A549 (cell line): ENCODE measurements around the gene GALNT15.

Experiments used
- CTCF ChIP-seq: fragments of >200 bp; sonication (Bioruptor Twin); formaldehyde crosslinking; IDR thresholded peaks from 3 replicates; pipeline ENCODE4 v1.5.1; 2016
- POLR2A ChIP-seq: IDR thresholded peaks from 2 replicates; pipeline ENCODE4 v1.6.1; 2012; ENCODE audit warnings: mild to moderate bottlenecking, low read length
- RAD21 ChIP-seq, 2 experiments: fragments of >200 bp in 1 of 2; sonication (Bioruptor Twin) in 1 of 2; formaldehyde crosslinking in 1 of 2; IDR thresholded peaks in 1 of 2; conservative IDR thresholded peaks in 1 of 2; 2 replicates in 1 of 2; 3 replicates in 1 of 2; pipeline ENCODE4 v1.6.1; 2012 to 2018; ENCODE audit warnings: inconsistent platforms in 1 of 2

GRCh38 chr3:16264174-16264707 lies 89.8 kb downstream of the GALNT15 start:
- no peak for TF ChIP-seq POLR2A
- no peak for TF ChIP-seq RAD21 (conservative IDR thresholded peaks at IDR 0.05 in 1 of 2, IDR thresholded peaks at IDR 0.05 in 1 of 2)
- no peak for TF ChIP-seq CTCF
